Nephron progenitor cell (in vitro differentiated cells): ENCODE measurements around the gene AADACL3.

Experiments used
- DNase-seq: peaks from one replicate; pipeline ENCODE4 v3.0.0; 2021
- H3K27ac Mint-ChIP-seq: 2 replicates; pipeline ENCODE4 v1.8.0; 2021; ENCODE audit warnings: mild to moderate bottlenecking, moderate library complexity, mixed read lengths
- H3K27me3 Mint-ChIP-seq: 2 replicates; pipeline ENCODE4 v1.8.0; 2021; ENCODE audit warnings: mild to moderate bottlenecking, low read depth, mixed read lengths; ENCODE audit not compliant: poor library complexity
- H3K36me3 Mint-ChIP-seq: 2 replicates; pipeline ENCODE4 v1.8.0; 2021; ENCODE audit warnings: low read depth, mixed read lengths
- H3K4me1 Mint-ChIP-seq: 2 replicates; pipeline ENCODE4 v1.8.0; 2021; ENCODE audit warnings: mixed read lengths
- H3K4me3 Mint-ChIP-seq: 2 replicates; pipeline ENCODE4 v1.8.0; 2021; ENCODE audit warnings: mild to moderate bottlenecking, moderate library complexity, mixed read lengths
- H3K9me3 Mint-ChIP-seq: 2 replicates; pipeline ENCODE4 v1.8.0; 2021; ENCODE audit warnings: mild to moderate bottlenecking, moderate library complexity, mixed read lengths
- TF ChIP-seq, protein P1 (sequence below): fragments of 200-600 bp; sonication (generic); IDR thresholded peaks from 2 replicates; pipeline ENCODE4 v1.5.0; 2021; ENCODE audit warnings: antibody characterized with exemption

Gene AADACL3

DNA sequence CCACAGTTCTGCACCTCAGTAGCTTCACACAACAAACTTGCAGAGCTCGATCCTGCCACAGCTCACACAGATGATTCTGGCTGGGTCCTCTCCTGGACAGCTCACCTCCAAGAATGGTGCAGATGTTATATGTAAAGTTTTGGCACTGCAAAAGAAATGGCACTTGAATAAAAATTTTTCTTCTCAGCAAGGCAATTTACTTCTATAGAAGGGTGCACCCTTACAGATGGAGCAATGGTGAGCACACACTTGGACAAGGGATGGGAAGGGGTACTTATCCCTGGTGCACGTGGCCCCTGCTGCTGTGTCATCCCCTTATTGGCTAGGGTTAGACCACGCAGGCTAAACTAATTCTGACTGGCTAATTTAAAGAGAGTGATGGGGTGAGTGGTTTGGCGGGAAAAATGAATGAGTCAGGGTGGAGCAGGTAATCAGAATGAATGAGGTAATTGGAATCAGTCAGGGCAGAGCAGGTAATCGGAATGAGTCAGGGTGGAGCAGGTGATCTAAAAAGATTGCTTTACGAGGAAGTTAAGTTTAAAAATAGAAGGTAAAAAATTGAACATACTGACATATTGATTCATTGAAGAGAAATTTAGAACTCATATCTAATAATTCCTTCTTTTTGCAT lies 12.0 kb upstream of the AADACL3 start:
- Mint-ChIP-seq H3K27ac (no peak overlapping the region), H3K4me3 (no peak overlapping the region), H3K36me3 (no peaks in the 10 kb centered on the region), H3K27me3 (peaks cover 14% of the 10 kb centered on the region), H3K4me1 (no peaks in the 10 kb centered on the region), H3K9me3 (peaks cover 8% of the 10 kb centered on the region)
- TF ChIP-seq, protein P1, sequence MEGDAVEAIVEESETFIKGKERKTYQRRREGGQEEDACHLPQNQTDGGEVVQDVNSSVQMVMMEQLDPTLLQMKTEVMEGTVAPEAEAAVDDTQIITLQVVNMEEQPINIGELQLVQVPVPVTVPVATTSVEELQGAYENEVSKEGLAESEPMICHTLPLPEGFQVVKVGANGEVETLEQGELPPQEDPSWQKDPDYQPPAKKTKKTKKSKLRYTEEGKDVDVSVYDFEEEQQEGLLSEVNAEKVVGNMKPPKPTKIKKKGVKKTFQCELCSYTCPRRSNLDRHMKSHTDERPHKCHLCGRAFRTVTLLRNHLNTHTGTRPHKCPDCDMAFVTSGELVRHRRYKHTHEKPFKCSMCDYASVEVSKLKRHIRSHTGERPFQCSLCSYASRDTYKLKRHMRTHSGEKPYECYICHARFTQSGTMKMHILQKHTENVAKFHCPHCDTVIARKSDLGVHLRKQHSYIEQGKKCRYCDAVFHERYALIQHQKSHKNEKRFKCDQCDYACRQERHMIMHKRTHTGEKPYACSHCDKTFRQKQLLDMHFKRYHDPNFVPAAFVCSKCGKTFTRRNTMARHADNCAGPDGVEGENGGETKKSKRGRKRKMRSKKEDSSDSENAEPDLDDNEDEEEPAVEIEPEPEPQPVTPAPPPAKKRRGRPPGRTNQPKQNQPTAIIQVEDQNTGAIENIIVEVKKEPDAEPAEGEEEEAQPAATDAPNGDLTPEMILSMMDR = no peak
- no peak for DNase-seq

GRCh38 chr1:12706061-12706460 lies 9.8 kb upstream of the AADACL3 start:
- no peaks in the 10 kb centered on the region for H3K36me3 Mint-ChIP-seq
- H3K27ac Mint-ChIP-seq = no peak overlapping the region
- DNase-seq = no peak
- H3K9me3 Mint-ChIP-seq = no peaks in the 10 kb centered on the region
- peaks cover 10% of the 10 kb centered on the region for H3K27me3 Mint-ChIP-seq
- H3K4me3 Mint-ChIP-seq = no peak overlapping the region
- TF ChIP-seq, protein P1 = no peak
- no peaks in the 10 kb centered on the region for H3K4me1 Mint-ChIP-seq

DNA sequence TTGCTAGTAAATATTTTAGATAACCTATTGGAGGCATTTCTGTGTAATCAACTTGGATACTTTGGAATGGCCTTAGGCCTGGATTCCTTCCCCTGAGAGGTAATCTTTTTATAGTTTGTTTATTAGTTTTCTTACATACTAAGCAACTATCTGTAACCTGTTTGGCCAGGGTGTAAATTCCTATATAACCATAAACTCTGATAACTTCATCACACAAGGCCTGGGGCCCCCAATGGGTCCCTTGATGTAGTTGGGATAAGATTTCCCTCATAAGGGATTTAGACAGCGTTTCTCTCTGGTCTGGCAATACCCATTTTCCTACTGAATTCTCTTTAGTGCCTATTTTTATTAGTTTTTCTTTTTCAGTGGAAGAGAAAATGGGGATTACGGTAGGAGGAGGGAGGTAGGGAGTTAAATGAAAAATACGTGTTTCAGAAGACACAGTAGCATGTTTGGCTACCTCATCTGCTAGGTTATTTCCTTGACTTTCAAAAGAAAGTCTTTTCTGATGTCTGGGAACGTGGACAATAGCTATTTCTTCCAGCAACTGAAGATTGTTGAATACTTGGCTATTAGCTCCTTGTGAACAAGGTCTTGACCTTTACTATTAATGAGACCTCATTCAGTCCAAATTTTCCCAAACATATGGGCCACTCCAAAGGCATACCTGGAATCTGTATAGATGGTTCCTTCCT lies 7.4 kb upstream of the AADACL3 start:
- Mint-ChIP-seq H3K27me3 (peaks cover 8% of the 10 kb centered on the region), H3K4me1 (peaks cover under 1% of the 10 kb centered on the region), H3K36me3 (no peaks in the 10 kb centered on the region), H3K9me3 (no peaks in the 10 kb centered on the region), H3K4me3 (no peak overlapping the region), H3K27ac (no peak overlapping the region)
- no peak for DNase-seq
- TF ChIP-seq, protein P1 = no peak

DNA sequence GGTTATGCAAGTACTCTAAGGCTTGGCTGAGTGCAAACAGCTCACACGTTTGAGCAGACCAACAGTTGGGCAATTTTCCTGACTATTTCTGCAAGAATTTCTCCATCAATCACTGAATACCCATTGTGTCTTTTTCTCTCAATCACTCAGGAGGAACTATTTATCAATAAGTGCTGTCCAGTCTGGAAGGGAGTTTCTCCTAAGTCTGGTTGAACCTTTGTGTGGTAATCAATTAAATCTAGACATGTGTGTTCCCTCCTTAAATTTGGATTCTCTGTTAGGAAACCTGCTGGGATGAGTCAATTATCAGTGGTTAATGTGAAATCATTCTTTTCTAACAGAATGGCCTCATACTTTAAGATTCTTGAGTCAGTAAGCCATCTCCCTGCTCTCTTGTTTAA lies 6.8 kb upstream of the AADACL3 start:
- H3K4me1 Mint-ChIP-seq = peaks cover 6% of the 10 kb centered on the region
- no peak overlapping the region for H3K27ac Mint-ChIP-seq
- H3K9me3 Mint-ChIP-seq = no peaks in the 10 kb centered on the region
- DNase-seq = no peak
- H3K4me3 Mint-ChIP-seq = no peak overlapping the region
- TF ChIP-seq, protein P1 = no peak
- H3K27me3 Mint-ChIP-seq = peaks cover 8% of the 10 kb centered on the region
- H3K36me3 Mint-ChIP-seq = no peaks in the 10 kb centered on the region

DNA sequence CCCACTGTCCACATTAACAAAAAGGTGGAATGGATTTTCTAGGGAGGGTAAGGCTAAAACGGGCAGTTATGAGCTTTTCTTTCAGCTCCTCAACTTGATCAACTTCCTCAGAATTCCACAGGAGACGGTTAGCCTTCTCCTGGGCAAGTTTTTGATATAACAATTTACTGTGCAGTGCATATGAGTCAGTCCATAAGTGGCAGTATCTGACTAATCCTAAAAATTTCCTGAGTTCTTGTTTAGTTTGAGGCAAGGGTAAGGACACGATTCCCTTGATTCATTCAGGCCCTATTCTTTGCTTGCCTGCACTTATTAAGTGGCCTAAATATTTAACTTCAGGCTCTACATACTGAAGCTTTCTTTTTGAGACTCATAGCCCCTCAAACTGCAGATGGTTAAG lies 6.2 kb upstream of the AADACL3 start:
- peaks cover 6% of the 10 kb centered on the region for H3K4me1 Mint-ChIP-seq
- no peak overlapping the region for H3K4me3 Mint-ChIP-seq
- no peak overlapping the region for H3K27ac Mint-ChIP-seq
- H3K9me3 Mint-ChIP-seq = no peaks in the 10 kb centered on the region
- no peak for DNase-seq
- TF ChIP-seq, protein P1 = no peak
- peaks cover 8% of the 10 kb centered on the region for H3K27me3 Mint-ChIP-seq
- H3K36me3 Mint-ChIP-seq = no peaks in the 10 kb centered on the region

- no peak overlapping the region for H3K27ac Mint-ChIP-seq
- peaks cover 8% of the 10 kb centered on the region for H3K27me3 Mint-ChIP-seq
- no peaks in the 10 kb centered on the region for H3K9me3 Mint-ChIP-seq
- H3K36me3 Mint-ChIP-seq = no peaks in the 10 kb centered on the region
- H3K4me1 Mint-ChIP-seq = peaks cover 6% of the 10 kb centered on the region
- TF ChIP-seq, protein P1 = no peak
- no peak overlapping the region for H3K4me3 Mint-ChIP-seq
- no peak for DNase-seq
These were observed 4.4 kb upstream of the AADACL3 start for GRCh38 chr1:12711536-12711935.
